ENCODE data around the gene OR6K3. TPM values are rescaled to one million over a fixed set of nuclear protein-coding genes. Genes with fewer than 3 reads are reported as not detected.

OR6K3 gene
- total RNA-seq, 2 donors from 2014 or later: not detected

DNA sequence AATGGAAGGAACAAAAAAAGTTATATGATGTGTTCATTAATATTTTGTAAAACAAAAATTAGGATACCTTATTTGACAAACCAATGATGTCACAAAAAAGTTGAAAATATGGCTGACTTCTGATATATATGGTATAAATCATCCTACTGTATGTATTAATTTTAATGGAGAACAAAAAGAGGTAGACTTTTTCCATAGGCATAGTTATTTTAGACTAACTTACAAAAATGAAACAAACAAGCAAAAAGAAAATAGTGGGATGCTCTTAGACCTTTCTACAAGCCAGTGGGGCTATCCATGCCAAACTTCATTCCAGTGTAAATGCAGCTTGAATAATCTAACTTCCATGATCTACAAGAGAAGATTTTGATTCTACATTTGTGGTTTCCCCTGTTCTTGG is 33.5 kb downstream of the OR6K3 start:
- Histone ChIP-seq H3K4me3 (ENCODE audit: low read length) (no peak overlapping the region), H3K9me3 (ENCODE audit: control insufficient read depth, low read length) (no peaks in the 10 kb centered on the region), H3K9ac (ENCODE audit: extremely low read depth, low read length, poor library complexity, severe bottlenecking) (no peak overlapping the region), H3K36me3 (ENCODE audit: control insufficient read depth, insufficient read depth, low read length) (no peaks in the 10 kb centered on the region), H3K27ac (ENCODE audit: low read depth, low read length) (no peak overlapping the region), H3K4me1 (ENCODE audit: control insufficient read depth, insufficient read depth, low read length) (no peaks in the 10 kb centered on the region), H3K27me3 (ENCODE audit: control insufficient read depth, insufficient read depth, low read length, poor library complexity, severe bottlenecking) (no peaks in the 10 kb centered on the region)
- Mint-ChIP-seq H3K4me3 (no peak overlapping the region), H3K36me3 (ENCODE audit: low read depth) (no peaks in the 10 kb centered on the region), H3K27ac (no peak overlapping the region), H3K4me1 (no peaks in the 10 kb centered on the region), H3K9me3 (peaks cover 2% of the 10 kb centered on the region), H3K27me3 (ENCODE audit: insufficient read depth) (peaks cover 2% of the 10 kb centered on the region)
- no peak for DNase-seq
- TF ChIP-seq, protein P1, sequence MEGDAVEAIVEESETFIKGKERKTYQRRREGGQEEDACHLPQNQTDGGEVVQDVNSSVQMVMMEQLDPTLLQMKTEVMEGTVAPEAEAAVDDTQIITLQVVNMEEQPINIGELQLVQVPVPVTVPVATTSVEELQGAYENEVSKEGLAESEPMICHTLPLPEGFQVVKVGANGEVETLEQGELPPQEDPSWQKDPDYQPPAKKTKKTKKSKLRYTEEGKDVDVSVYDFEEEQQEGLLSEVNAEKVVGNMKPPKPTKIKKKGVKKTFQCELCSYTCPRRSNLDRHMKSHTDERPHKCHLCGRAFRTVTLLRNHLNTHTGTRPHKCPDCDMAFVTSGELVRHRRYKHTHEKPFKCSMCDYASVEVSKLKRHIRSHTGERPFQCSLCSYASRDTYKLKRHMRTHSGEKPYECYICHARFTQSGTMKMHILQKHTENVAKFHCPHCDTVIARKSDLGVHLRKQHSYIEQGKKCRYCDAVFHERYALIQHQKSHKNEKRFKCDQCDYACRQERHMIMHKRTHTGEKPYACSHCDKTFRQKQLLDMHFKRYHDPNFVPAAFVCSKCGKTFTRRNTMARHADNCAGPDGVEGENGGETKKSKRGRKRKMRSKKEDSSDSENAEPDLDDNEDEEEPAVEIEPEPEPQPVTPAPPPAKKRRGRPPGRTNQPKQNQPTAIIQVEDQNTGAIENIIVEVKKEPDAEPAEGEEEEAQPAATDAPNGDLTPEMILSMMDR (conservative IDR thresholded peaks at IDR 0.05): no peak

DNA sequence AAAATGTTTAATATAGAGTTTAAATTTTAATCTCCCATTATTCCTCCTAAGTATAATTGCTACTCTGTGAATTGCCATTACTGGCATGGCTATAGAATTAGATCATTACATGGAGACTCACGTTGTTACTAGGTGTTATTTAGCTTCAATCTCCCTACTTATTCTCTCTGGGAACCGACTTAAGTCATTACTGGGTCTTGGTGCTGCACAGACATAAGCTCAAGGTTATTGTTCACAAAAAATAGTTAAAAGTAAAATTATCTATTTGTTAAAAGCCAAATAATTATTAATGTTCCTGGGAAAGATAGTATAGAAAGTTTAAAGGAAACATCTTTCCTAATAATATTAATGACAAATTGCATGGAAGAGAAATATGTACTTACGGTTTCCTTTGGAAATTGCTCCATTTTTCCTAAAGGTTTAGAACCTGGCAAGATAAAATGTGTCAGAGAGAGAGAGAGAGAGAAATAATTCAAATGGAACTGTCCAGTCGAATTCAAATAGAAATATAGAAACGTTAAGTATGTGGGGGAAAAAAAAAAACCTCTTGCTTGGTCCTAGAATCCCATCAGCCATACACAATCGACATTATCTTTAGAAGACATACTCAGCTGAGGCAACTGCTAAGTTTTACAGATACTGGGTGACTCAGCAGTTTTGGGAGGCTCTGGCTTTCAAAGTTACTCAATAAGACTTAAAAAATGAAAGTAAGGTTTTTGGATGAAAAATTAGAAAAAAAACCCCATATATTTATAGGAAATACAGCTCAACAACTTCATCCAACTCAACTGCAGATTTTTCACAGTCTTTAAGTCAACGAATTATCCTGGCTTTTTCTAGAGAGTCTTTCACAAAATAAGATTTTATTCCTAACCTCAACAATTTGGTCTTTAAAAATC is 34.2 kb downstream of the OR6K3 start, which contains the start of gene SPTA1:
Gene SPTA1, minus strand, starts transcription at position 605 of the 899 bp plus-strand sequence. Its CDS starts 198 bp downstream, at position 407.
- no peak within 1 kb of the TSS for H3K4me3 Mint-ChIP-seq
- peaks cover 2% of the 10 kb centered on the region for H3K27me3 Mint-ChIP-seq (ENCODE audit: insufficient read depth)
- H3K36me3 Mint-ChIP-seq (ENCODE audit: low read depth): no peaks in the 10 kb centered on the region
- no peak within 1 kb of the TSS for H3K4me3 ChIP-seq (ENCODE audit: low read length)
- H3K9ac ChIP-seq (ENCODE audit: extremely low read depth, low read length, poor library complexity, severe bottlenecking): no peak within 1 kb of the TSS
- no peaks in the 10 kb centered on the region for H3K27me3 ChIP-seq (ENCODE audit: control insufficient read depth, insufficient read depth, low read length, poor library complexity, severe bottlenecking)
- H3K36me3 ChIP-seq (ENCODE audit: control insufficient read depth, insufficient read depth, low read length): no peaks in the 10 kb centered on the region
- TF ChIP-seq, protein P1 (conservative IDR thresholded peaks at IDR 0.05): no peak
- no peaks in the 10 kb centered on the region for H3K9me3 ChIP-seq (ENCODE audit: control insufficient read depth, low read length)
- H3K4me1 Mint-ChIP-seq: no peaks in the 10 kb centered on the region
- no peak within 1 kb of the TSS for H3K27ac Mint-ChIP-seq
- no peak for DNase-seq
- H3K9me3 Mint-ChIP-seq: peaks cover 2% of the 10 kb centered on the region
- no peak within 1 kb of the TSS for H3K27ac ChIP-seq (ENCODE audit: low read depth, low read length)
- WGBS, 2 experiments (ENCODE audit: insufficient coverage in 1 of 2, insufficient read length in 1 of 2): 72 to 89% methylated on average over 4 to 6 of the region's 7 CpGs
- H3K4me1 ChIP-seq (ENCODE audit: control insufficient read depth, insufficient read depth, low read length): no peaks in the 10 kb centered on the region

DNA sequence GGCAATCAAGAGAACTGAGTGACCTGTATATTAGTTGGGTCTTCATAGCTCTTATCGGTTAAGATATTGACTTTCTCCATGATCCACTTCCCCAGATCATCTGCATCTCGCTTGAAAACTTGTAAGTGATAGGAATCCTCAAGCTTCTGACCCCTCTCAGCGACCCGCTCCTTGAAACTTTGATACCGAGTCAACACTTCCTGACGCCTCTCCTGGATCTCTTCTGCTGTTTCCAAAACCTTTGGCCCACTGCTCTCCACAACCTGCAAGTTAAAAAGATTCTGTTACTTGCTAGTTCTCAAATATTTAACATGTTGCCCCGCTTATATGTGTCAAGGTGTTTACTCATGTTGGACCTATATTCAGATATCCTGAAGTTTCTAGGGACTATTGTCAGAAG is 35.4 kb downstream of the OR6K3 start:
- H3K9me3 ChIP-seq (ENCODE audit: control insufficient read depth, low read length): no peaks in the 10 kb centered on the region
- Mint-ChIP-seq H3K4me1 (no peaks in the 10 kb centered on the region), H3K27ac (no peak overlapping the region), H3K9me3 (peaks cover 2% of the 10 kb centered on the region), H3K27me3 (ENCODE audit: insufficient read depth) (peaks cover 2% of the 10 kb centered on the region), H3K36me3 (ENCODE audit: low read depth) (no peaks in the 10 kb centered on the region), H3K4me3 (no peak overlapping the region)
- DNase-seq: no peak
- no peaks in the 10 kb centered on the region for H3K36me3 ChIP-seq (ENCODE audit: control insufficient read depth, insufficient read depth, low read length)
- H3K9ac ChIP-seq (ENCODE audit: extremely low read depth, low read length, poor library complexity, severe bottlenecking): no peak overlapping the region
- H3K4me1 ChIP-seq (ENCODE audit: control insufficient read depth, insufficient read depth, low read length): no peaks in the 10 kb centered on the region
- H3K27ac ChIP-seq (ENCODE audit: low read depth, low read length): no peak overlapping the region
- H3K27me3 ChIP-seq (ENCODE audit: control insufficient read depth, insufficient read depth, low read length, poor library complexity, severe bottlenecking): no peaks in the 10 kb centered on the region
- TF ChIP-seq, protein P1 (conservative IDR thresholded peaks at IDR 0.05): no peak
- 71 to 76% methylated on average over 7 of the region's 7 CpGs for WGBS, 2 experiments (ENCODE audit: insufficient coverage in 1 of 2, insufficient read length in 1 of 2)
- no peak overlapping the region for H3K4me3 ChIP-seq (ENCODE audit: low read length)
